Dermis blood vessel endothelial cell (primary cell): ENCODE results near the gene KIF21A. TPM values are rescaled to one million over a fixed set of nuclear protein-coding genes. Genes with fewer than 3 reads are reported as not detected.

ENCODE experiments used
- DNase-seq: peaks from one replicate; pipeline ENCODE4 v3.0.0; 2010
- total RNA-seq: library from RNA; depleted of rRNA; stranded (reverse); fragments of >200 nt; gene quantifications from 2 replicates; pipeline ENCODE4 v1.2.3, GENCODE V29; 2014

KIF21A gene
- total RNA-seq, 1 donor from 2014 or later: 8.3 TPM

- no peak for DNase-seq
These were observed 53.3 kb downstream of the KIF21A start for GRCh38 chr12:39389399-39390150.

DNA sequence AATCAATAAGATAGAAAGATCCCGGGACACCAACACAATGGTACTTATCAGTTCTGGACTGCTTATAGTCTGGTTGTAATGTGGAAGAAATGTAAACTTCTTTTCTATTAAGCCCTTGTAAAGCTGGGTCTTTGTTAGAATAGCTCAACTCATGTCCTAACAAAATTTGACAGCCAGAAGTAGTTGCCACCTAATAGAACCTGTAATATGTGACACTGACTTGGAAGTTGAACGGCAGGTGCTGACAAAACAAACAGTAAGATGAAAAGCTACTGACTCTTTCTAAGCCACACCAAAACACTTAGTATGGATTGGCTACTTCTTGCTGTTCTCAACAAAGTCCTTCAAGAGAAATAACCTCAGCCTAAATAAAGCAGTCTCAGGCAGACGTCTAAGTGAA lies 56.6 kb downstream of the KIF21A start:
- DNase-seq: no peak

- DNase-seq: no peak
These were observed 59.8 kb downstream of the KIF21A start for GRCh38 chr12:39383114-39383513.

GRCh38 chr12:39380090-39380489 lies 62.8 kb downstream of the KIF21A start:
- no peak for DNase-seq

DNA sequence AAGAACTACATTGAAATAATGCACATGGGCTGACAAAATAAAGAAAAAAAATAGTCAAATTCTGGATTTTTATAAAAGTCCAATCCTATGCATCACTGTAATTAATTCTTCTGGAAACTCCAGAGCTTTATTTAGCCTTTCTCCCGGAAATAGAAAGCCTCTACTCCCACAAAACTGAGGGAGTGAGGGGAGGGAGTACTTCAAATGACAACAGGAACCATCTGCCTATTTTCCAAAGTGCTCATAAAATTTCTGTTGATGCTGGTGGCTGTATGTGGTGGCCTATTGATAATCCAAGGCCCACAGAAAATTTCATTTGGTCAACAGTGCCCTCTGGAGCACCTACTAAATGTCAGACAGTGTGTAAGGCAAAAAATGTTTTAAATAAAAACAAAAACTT lies 64.6 kb downstream of the KIF21A start:
- no peak for DNase-seq

DNA sequence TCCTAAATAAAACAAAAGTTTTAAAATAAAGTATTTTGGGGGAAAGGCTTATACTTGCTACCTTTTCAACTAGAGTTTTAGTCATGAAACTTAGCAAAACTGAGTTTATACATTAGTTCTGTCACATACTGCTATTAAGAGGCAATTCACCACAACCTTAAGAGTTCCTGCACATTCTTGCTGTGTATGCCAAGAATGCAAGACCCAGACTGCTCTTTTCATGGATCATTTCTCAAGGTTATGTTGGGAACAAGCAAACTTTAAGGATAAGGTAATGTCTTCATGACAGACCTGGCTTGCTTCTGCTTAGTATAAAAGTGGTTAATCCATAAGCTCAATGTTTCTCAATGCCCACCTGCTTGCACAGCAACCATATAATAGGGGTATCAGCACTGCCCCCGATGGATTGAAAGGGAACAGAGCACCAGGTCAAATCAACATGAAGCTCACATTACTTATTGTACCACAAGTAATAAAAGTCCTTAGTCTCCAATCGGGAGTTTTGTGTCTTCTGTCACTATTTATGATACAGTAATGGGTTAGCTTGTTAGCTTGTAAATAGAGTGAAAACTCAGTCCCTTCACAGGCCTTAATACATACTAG lies 67.6 kb downstream of the KIF21A start:
- DNase-seq: peak; percentile 4

DNA sequence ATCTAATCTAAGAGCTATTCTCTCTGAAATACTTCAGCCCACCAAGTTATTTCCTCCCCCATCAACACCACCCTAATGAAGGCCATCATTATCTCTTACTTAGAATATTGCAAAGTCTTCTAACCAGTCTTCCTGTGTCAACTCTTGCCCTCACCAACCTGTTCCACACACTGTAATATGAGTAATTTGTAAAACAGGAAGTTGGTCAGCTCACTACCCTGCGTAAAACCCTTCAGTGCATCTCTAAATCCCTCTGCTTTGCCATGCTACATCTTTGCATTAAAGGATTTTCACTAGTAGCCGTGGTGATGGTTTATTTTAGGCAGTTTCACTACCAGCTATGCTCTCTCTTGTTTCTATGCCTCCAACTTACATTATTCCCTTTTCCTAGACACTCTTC lies 70.0 kb downstream of the KIF21A start:
- DNase-seq: peak; percentile 6

DNA sequence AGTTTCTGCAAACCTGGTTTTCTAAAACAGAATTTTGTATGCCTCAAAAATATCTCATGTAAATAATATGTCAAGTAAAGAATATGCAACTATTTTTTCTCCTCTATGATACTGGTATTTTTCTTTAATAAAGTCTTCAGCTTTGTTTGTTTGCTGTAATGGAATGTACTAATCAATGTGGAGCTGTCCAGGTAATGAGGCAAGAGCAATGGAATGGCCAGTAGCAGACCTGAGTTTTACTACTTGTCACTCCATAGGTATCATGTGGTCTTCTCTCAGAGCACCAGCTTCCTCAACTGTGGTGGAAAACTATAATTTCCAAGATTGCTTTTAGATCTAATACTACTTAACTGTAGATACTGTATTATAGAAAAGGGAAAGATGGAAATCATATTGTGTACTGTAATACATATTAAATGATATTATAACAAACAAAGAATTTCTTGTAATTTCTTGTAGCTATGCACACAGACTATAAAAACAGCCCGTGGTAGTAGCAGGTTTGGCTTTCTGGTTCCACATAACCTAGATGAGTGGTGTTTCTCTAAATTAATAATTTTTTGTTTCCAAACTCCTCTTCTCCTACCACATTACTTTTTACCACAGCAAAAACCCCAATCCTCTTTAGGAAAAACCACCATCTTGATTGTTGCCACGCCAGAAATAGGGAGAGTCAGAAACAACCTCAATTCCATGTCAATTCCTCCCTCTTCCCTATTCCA lies 70.6 kb downstream of the KIF21A start:
- no peak for DNase-seq

DNA sequence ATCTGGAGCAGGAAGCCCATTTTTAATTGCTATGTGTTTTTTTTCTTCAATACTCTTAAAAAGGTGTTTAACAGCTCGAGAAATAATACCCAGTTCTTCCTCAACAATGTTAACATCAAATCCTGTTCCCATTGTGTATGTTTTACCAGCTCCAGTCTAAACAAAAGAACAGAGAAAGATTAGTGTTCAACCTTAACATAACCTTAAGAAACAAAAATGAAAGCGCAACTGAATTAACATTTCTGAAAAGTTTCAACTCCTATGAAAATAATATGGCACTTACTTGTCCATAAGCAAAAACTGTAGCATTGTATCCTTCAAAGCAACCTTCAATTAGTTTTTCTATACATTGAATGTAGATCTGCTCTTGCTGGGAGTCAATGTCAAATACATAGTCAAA lies 73.2 kb downstream of the KIF21A start:
- DNase-seq: no peak

GRCh38 chr12:39368891-39369290 lies 74.0 kb downstream of the KIF21A start:
- DNase-seq: no peak

GRCh38 chr12:39368096-39368495 lies 74.8 kb downstream of the KIF21A start:
- no peak for DNase-seq

- no peak for DNase-seq
These were observed 75.4 kb downstream of the KIF21A start for GRCh38 chr12:39367494-39367893.

DNA sequence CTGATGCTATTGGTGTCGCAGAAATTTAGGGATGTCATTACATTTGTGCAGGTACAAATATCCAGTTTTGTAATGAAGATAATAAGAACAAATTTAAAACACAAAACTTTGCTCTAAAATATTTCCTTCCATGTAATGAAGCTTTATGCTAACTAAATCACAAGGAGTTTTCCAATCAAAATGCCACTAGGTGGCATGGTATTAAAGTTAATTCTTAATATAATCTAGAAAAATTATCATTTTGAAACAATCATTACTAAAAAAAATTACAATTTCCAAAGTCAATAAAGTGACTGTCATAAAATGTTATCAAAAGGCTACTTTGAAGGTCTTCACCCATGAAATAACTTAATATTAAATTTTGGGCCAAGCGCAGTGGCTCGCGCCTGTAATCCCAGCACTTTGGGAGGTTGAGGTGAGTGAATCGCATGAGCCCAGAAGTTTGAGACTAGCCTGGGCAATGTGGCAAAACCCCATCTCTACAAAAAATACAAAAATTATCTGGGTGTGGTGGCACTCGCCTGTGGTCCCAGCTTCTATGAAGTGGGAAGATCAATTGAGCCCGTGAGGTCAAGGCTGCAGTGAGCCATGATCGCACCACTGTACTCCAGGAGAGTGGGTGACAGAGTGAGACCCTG lies 77.4 kb downstream of the KIF21A start:
- peak; percentile 10 for DNase-seq

DNA sequence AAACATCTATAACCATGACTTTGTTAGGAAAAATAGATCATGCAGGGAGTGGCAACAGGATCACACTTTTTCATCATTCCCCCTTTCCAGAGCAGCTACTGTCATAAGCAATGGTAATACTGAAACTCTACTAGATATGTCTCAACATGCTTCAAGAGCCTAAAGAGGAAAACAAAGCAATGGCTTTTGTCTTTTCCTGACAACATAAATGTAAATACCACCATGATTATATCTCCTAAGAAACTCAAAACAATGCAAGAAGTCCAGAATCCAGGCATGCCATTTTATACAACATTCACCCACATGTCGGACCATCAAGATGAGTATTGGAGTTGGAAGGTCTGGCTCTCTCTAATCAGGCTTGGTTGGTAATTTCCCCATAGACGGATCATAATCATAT lies 78.7 kb downstream of the KIF21A start:
- no peak for DNase-seq

DNA sequence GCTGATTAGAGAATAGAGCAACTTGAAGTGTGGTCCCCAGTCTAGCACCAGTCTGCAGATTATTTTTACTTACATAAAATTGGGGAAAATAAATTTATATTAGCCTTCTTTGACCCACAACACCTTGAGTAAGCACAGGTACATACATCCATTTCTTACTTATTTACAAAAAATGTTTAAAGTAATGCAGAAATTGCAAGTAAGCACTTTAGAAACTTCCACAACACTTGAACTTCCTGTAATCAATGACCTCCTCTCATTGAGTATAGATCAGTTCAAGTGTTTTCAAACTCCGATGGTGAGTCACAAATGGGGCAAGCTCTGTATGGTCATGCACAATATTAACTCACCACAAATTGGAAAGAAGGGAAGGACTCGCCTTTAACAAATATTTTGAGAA lies 83.3 kb downstream of the KIF21A start:
- no peak for DNase-seq

DNA sequence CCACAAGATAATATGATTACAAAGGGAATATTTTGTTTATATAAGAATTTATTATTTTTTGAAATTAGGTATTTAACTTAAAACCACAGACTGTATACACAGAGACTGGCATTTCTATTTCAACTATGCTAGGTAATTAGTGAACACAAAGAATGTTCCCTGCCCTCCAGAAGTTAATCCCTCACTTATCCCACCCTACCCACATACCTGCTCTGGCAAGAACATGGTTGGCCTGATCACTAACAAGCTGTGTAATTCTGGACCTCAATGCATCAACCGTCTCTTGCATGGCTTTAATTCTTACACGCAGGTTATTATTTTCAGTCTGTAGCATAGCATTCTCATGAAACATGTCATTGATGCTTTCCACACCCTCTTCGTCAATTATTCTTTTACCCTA lies 85.9 kb downstream of the KIF21A start:
- no peak for DNase-seq

GRCh38 chr12:39355841-39356240 lies 87.1 kb downstream of the KIF21A start:
- DNase-seq: no peak

- DNase-seq: no peak
These were observed 88.0 kb downstream of the KIF21A start for GRCh38 chr12:39354955-39355354.

DNA sequence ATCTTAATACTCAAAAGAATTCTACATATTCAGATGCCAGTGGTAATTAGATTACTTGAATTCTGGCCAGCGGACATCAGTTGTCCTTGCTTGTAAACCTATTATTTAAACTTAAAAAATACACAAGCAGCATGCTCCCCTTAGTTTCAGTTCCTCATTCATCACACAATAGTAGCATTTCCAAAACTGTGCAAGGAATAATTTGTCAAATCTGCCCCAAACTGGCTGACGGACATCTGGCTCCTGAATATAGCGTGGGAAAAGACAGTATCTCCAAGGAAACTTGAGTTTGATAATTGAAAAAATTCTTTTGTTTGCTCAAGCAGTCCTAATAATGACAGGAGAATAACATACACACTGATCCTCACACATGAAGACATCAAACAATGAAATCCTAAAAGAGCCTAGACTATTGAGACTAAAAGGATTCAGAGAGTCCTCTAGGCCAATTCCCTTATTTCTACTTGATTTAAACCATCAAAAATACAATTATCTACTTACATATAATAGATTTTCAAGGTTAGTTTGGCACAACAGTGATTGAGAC lies 90.4 kb downstream of the KIF21A start:
- no peak for DNase-seq

GRCh38 chr12:39351153-39351552 lies 91.8 kb downstream of the KIF21A start:
- DNase-seq: no peak

DNA sequence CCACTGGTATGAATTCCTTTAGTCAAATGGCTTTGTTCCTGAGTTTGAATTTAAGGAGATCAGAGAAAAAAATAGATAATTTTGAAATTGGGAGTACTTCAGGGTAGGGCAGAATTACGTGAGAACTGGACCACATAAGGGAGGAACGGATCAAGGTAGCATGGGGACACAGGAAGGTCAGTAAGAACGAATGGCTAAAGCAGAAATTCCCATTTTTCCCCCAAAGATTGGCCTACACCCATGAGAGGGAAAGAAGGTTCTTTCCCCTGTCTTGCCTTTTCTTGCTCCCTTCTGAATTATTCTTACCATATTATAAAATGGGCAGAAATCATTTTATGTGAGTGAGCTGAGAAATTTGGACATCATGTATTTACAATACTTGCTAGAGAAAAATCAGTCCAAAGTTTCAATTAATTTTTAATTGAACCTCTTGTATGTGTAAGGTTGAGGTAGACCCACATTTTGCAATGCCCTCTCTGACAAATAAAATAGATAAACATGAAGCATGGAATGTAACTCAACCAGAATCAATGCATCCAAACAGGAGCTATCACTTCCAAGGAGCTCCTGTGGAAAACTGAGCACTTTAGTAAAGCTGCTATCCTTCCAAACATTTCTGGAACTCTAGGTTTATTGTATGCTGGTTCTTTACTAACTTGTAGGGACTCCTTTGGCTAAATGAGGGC lies 93.8 kb downstream of the KIF21A start:
- DNase-seq: no peak

GRCh38 chr12:39348523-39348922 lies 94.4 kb downstream of the KIF21A start:
- DNase-seq: no peak

DNA sequence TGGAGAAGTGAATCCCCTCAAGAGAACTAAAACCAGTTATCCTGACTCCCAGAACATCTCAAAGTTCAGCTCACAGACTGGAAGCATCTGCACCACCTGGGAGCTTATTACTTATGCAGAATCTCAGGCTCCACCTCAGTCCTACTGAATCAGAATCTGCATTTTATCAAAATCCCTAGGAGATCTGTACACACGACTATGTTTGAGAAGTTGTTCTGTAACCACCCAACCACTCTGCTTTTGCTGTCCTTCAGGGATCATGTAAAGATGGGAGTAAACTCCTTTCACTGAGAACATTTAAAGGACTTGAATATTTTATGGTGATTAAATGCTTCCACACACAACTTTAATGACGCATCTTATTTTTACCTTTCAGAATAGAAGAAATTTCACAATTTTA lies 98.0 kb downstream of the KIF21A start:
- no peak for DNase-seq
